Testis (tissue), 3 donors: ENCODE data around the gene MOB4. TPM values are rescaled to one million over a fixed set of nuclear protein-coding genes. Genes with fewer than 3 reads are reported as not detected.

Experiments used
- DNase-seq: peaks from one replicate; pipeline ENCODE4 v3.0.0-alpha.2; 2019
- H3K27ac ChIP-seq, 2 donors: fragments of 200-600 bp; sonication (generic); one replicate each; pipeline ENCODE4 v1.5.1; 2019
- H3K27me3 ChIP-seq: fragments of 200-600 bp; sonication (generic); one replicate; pipeline ENCODE4 v1.5.1; 2019
- H3K36me3 ChIP-seq: fragments of 200-600 bp; sonication (generic); one replicate; pipeline ENCODE4 v1.5.1; 2017; ENCODE audit warnings: low read depth; ENCODE audit errors: missing control alignments
- H3K4me1 ChIP-seq: fragments of 200-600 bp; sonication (generic); one replicate; pipeline ENCODE4 v1.5.1; 2019
- H3K4me3 ChIP-seq, 2 donors: fragments of 200-600 bp; sonication (generic); one replicate each; pipeline ENCODE4 v1.5.1; 2017 to 2019
- H3K9me3 ChIP-seq: fragments of 200-600 bp; sonication (generic); one replicate; pipeline ENCODE4 v1.5.1; 2017
- CTCF ChIP-seq, 3 experiments: fragments of 450-650 bp in 2 of 3; fragments of 200-600 bp in 1 of 3; sonication (generic) in 1 of 3; IDR thresholded peaks; one replicate each; pipeline ENCODE4 v1.5.1; 2016 to 2019; ENCODE audit warnings: antibody characterized with exemption in 3 of 3, mild to moderate bottlenecking in 2 of 3, moderate library complexity in 1 of 3
- POLR2A ChIP-seq: fragments of 450-650 bp; IDR thresholded peaks from one replicate; pipeline ENCODE4 v1.6.1; 2017; ENCODE audit warnings: antibody characterized with exemption, mild to moderate bottlenecking, moderate library complexity
- WGBS, 2 donors: methylation state at CpG; one replicate each; pipeline ENCODE4 v1.1.5; 2018; 5-methylcytosine and 5-hydroxymethylcytosine counted together
- intact Hi-C: fragments of 100-400 bp; cut with DNase I; formaldehyde crosslinking; loops from one replicate; pipeline ENCODE4 v1.15.1; 2023; ENCODE audit warnings: low total_unique reads
- polyA plus RNA-seq: library from polyadenylated mRNA; stranded (reverse); fragments of 350-450 nt; fragmentation: Illumina TruSeq; extraction: RNeasy Lipid Tissue Mini Kit (QIAGEN cat#74804); gene quantifications from one replicate; pipeline ENCODE4 v1.2.3, GENCODE V29; 2014; ENCODE audit warnings: low read depth, low replicate concordance; ENCODE audit not compliant: insufficient read depth
- total RNA-seq, 2 donors: library from RNA; depleted of rRNA; stranded (reverse); fragments of >200 nt; gene quantifications; one replicate each; pipeline ENCODE4 v1.2.3, GENCODE V29; 2016

The MOB4 gene
- total and polyA plus RNA-seq, 3 donors from 2014 or later: 10.7 to 17.6 (median 13.8) TPM

- intact Hi-C loops: no loop called here
- H3K36me3 ChIP-seq: no peaks in the 10 kb centered on the region
These were observed 17.5 kb upstream of the MOB4 start for GRCh38 chr2:197498235-197498936.

DNA sequence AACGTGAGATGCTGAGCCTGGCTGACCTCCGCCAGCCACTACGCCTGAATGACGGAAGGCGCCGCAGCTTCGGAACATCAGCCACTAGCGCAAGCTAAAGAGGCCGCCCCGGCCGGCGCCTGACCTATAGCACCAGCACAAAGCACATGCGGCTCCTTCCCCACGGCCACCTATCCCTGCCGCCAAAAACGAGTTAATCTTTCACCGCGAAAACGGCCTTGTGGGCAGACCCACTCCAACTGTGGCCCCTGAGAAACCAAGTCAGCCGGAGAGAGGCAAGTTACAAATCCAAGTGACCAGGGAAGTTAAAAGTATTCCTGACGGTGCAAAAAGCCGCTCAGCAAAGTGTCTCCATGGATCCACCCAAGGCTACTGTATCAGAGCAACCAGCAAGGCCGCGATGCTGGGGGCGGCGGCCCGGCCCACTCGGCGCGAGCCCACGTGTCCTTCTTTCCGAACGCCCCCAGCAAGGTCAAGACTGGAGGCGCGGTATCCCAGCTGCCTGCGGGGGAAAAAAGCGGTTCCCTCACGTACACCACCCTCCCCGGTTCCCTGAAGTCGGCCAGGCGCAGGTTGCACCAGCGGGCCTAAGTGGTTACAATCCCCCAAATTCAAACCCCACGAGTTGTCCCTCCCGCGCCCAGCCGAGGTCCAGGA lies 16.8 kb upstream of the MOB4 start:
- H3K9me3 ChIP-seq: no peaks in the 10 kb centered on the region
- intact Hi-C loops: no loop called here
- H3K27me3 ChIP-seq: no peaks in the 10 kb centered on the region
- peak; percentile 82 for DNase-seq
- H3K4me1 ChIP-seq: peaks cover 24% of the 10 kb centered on the region
- peak overlapping the region; percentile 99 to 100 for H3K27ac ChIP-seq
- TF ChIP-seq POLR2A: no peak
- TF ChIP-seq CTCF (IDR thresholded peaks at IDR 0.05): no peak
- no peaks in the 10 kb centered on the region for H3K36me3 ChIP-seq
- peak overlapping the region; percentile 71 to 83 for H3K4me3 ChIP-seq
- WGBS, 2 donors: 0 to 1% methylated on average over 9 to 44 of the region's 46 CpGs

More at GRCh38 chr2:197498235-197498936, 17.5 kb upstream of the MOB4 start:
- Histone ChIP-seq H3K4me3 (peak overlapping the region; percentile 71 to 83), H3K4me1 (peaks cover 24% of the 10 kb centered on the region), H3K9me3 (no peaks in the 10 kb centered on the region), H3K27me3 (no peaks in the 10 kb centered on the region), H3K27ac (peak overlapping the region; percentile 99 to 100)
- DNase-seq: no peak
- WGBS, 2 donors: 6 to 8% methylated on average over 14 of the region's 14 CpGs
- TF ChIP-seq CTCF (IDR thresholded peaks at IDR 0.05) (no peak), POLR2A (no peak)

- H3K4me1 ChIP-seq: peaks cover 24% of the 10 kb centered on the region
- H3K27me3 ChIP-seq: no peaks in the 10 kb centered on the region
- WGBS, 2 donors: 0% methylated on average over 98 of the region's 104 CpGs; no CpG with 5 or more reads in 1 of the 2 donors
- H3K27ac ChIP-seq: peak within 1 kb of the TSS; percentile 99 to 100
- TF ChIP-seq CTCF (IDR thresholded peaks at IDR 0.05) (no peak), POLR2A (peak; percentile 87)
- H3K36me3 ChIP-seq: no peaks in the 10 kb centered on the region
- H3K4me3 ChIP-seq: peak within 1 kb of the TSS; percentile 71 to 83
- DNase-seq: peak; percentile 98
- no peaks in the 10 kb centered on the region for H3K9me3 ChIP-seq
- intact Hi-C loops: no loop called here
These were observed 16.0 kb upstream of the MOB4 start, which contains the start of the genes HSPD1 and HSPE1 for GRCh38 chr2:197499594-197500502. Gene HSPD1 (minus strand): TSS chr2:197499840. CDS start chr2:197498848, 992 bp downstream. Gene HSPE1 (plus strand): TSS chr2:197500379. CDS start chr2:197500437, 58 bp downstream.

- no peak for DNase-seq
- WGBS, 2 donors: 0% methylated on average over 20 to 28 of the region's 30 CpGs
- Histone ChIP-seq H3K4me1 (peaks cover 24% of the 10 kb centered on the region), H3K27me3 (no peaks in the 10 kb centered on the region), H3K27ac (peak overlapping the region; percentile 99 to 100), H3K9me3 (no peaks in the 10 kb centered on the region), H3K36me3 (no peaks in the 10 kb centered on the region), H3K4me3 (peak overlapping the region; percentile 71 to 83)
- intact Hi-C loops: no loop called here
- no peak for TF ChIP-seq POLR2A
- TF ChIP-seq CTCF (IDR thresholded peaks at IDR 0.05): no peak
These were observed 15.2 kb upstream of the MOB4 start for GRCh38 chr2:197500503-197501131.
